OCI-LY3 (cell line): Measurements from ENCODE around the gene TPPP2.

Experiments
- H2AFZ ChIP-seq: fragments of 200-600, 300-600 bp; shearing (Covaris generic); 2 replicates; pipeline ENCODE4 v1.6.0; 2014; ENCODE audit warnings: antibody characterized with exemption, low read depth, low read length
- H3K27ac ChIP-seq: fragments of 200-600, 300-600 bp; sonication (generic); 2 replicates; pipeline ENCODE4 v1.5.1; 2014; ENCODE audit warnings: mild to moderate bottlenecking, low read length, moderate library complexity, mixed read lengths
- H3K27me3 ChIP-seq: fragments of 200-600, 300-600 bp; sonication (generic); 2 replicates; pipeline ENCODE4 v1.6.1; 2014; ENCODE audit warnings: low read depth, low read length, mixed read lengths
- H3K36me3 ChIP-seq: fragments of 200-600, 300-600 bp; sonication (generic); replicated peaks from 2 replicates; pipeline ENCODE3; 2014; ENCODE audit warnings: low read depth, low read length, mixed read lengths
- H3K4me1 ChIP-seq: fragments of 300-600, 200-600 bp; sonication (generic); 2 replicates; pipeline ENCODE4 v1.6.1; 2014; ENCODE audit warnings: low read length, mixed read lengths
- H3K4me2 ChIP-seq: fragments of 200-600, 300-600 bp; sonication (generic); 2 replicates; pipeline ENCODE4 v1.6.1; 2014; ENCODE audit warnings: low read length, mixed read lengths
- H3K4me3 ChIP-seq: fragments of 300-600, 200-600 bp; sonication (generic); 2 replicates; pipeline ENCODE4 v1.5.1; 2014; ENCODE audit warnings: antibody characterized with exemption, mild to moderate bottlenecking, low read length, moderate library complexity
- H3K79me2 ChIP-seq: fragments of 300-600, 200-600 bp; shearing (Covaris generic); 2 replicates; pipeline ENCODE4 v1.6.1; 2014; ENCODE audit warnings: mild to moderate bottlenecking, low read length, mixed read lengths
- H3K9ac ChIP-seq: fragments of 300-600, 200-600 bp; shearing (Covaris generic); 2 replicates; pipeline ENCODE4 v1.6.0; 2014; ENCODE audit warnings: mild to moderate bottlenecking, low read length, moderate library complexity
- H3K9me3 ChIP-seq: fragments of 200-600, 300-600 bp; shearing (Covaris generic); 2 replicates; pipeline ENCODE4 v1.6.1; 2014; ENCODE audit warnings: low read length, mixed read lengths; ENCODE audit not compliant: insufficient read depth
- H4K20me1 ChIP-seq: fragments of 200-600, 300-600 bp; sonication (generic); 2 replicates; pipeline ENCODE4 v1.6.1; 2016; ENCODE audit warnings: low read length, mixed read lengths; ENCODE audit not compliant: insufficient read depth
- CTCF ChIP-seq: fragments of 200-600, 300-600 bp; sonication (generic); IDR thresholded peaks from 2 replicates; pipeline ENCODE4 v1.5.1; 2014; ENCODE audit warnings: antibody characterized with exemption, low read length, low read depth
- EZH2phosphoT487 ChIP-seq: fragments of 200-600 bp; shearing (Covaris generic); IDR thresholded peaks from 2 replicates; pipeline ENCODE4 v1.6.1; 2018; ENCODE audit warnings: antibody characterized with exemption, mixed run types, low read depth

TPPP2 gene

GRCh38 chr14:20989787-20990600, 40.0 kb upstream of the TPPP2 start, which contains the start of gene METTL17:
METTL17 (plus strand) TSS chr14:20989980; CDS start chr14:20990003, 23 bp downstream.
- Histone ChIP-seq H3K36me3 (peaks cover 30% of the 10 kb centered on the region), H3K27ac (peak within 1 kb of the TSS; percentile 43), H3K4me1 (peaks cover 13% of the 10 kb centered on the region), H4K20me1 (no peaks in the 10 kb centered on the region), H3K79me2 (peaks cover 25% of the 10 kb centered on the region), H3K9ac (peak within 1 kb of the TSS; percentile 79), H3K4me2 (peak within 1 kb of the TSS; percentile 94), H3K9me3 (no peaks in the 10 kb centered on the region), H2AFZ (peak within 1 kb of the TSS; percentile 41; the same call in 1 of the 2 replicates), H3K4me3 (peak within 1 kb of the TSS; percentile 93), H3K27me3 (no peaks in the 10 kb centered on the region)
- TF ChIP-seq EZH2phosphoT487 (no peak), CTCF (no peak)

GRCh38 chr14:20996521-20996920, 33.5 kb upstream of the TPPP2 start:
- H3K9me3 ChIP-seq = no peaks in the 10 kb centered on the region
- no peak overlapping the region for H3K27ac ChIP-seq
- no peak overlapping the region for H2AFZ ChIP-seq
- H3K4me3 ChIP-seq = no peak overlapping the region
- no peaks in the 10 kb centered on the region for H3K27me3 ChIP-seq
- H3K4me1 ChIP-seq = no peaks in the 10 kb centered on the region
- TF ChIP-seq CTCF = no peak
- no peak for TF ChIP-seq EZH2phosphoT487
- H3K36me3 ChIP-seq = peaks cover 49% of the 10 kb centered on the region
- H3K9ac ChIP-seq = no peak overlapping the region
- H3K4me2 ChIP-seq = no peak overlapping the region
- H3K79me2 ChIP-seq = peaks cover 8% of the 10 kb centered on the region
- no peaks in the 10 kb centered on the region for H4K20me1 ChIP-seq

GRCh38 chr14:20997115-20997514, 32.9 kb upstream of the TPPP2 start:
- H3K27me3 ChIP-seq = no peaks in the 10 kb centered on the region
- no peak overlapping the region for H3K4me3 ChIP-seq
- H3K9ac ChIP-seq = no peak overlapping the region
- H3K36me3 ChIP-seq = peaks cover 44% of the 10 kb centered on the region
- no peaks in the 10 kb centered on the region for H3K9me3 ChIP-seq
- no peak overlapping the region for H2AFZ ChIP-seq
- 0 out of 2 replicates have a peak, but pooled peaks cover 3% of the 10 kb centered on the region for H3K79me2 ChIP-seq
- H3K4me2 ChIP-seq = no peak overlapping the region
- no peaks in the 10 kb centered on the region for H4K20me1 ChIP-seq
- TF ChIP-seq EZH2phosphoT487 (no peak), CTCF (no peak)
- no peaks in the 10 kb centered on the region for H3K4me1 ChIP-seq
- no peak overlapping the region for H3K27ac ChIP-seq

GRCh38 chr14:20997564-20997963, 32.5 kb upstream of the TPPP2 start:
- H3K9ac ChIP-seq = no peak overlapping the region
- H3K4me2 ChIP-seq = no peak overlapping the region
- H3K4me1 ChIP-seq = no peaks in the 10 kb centered on the region
- H3K36me3 ChIP-seq = peaks cover 40% of the 10 kb centered on the region
- H2AFZ ChIP-seq = no peak overlapping the region
- H3K27ac ChIP-seq = no peak overlapping the region
- H3K27me3 ChIP-seq = no peaks in the 10 kb centered on the region
- no peaks in the 10 kb centered on the region for H4K20me1 ChIP-seq
- no peaks in the 10 kb centered on the region for H3K9me3 ChIP-seq
- TF ChIP-seq EZH2phosphoT487 (no peak), CTCF (no peak)
- H3K4me3 ChIP-seq = no peak overlapping the region
- 0 out of 2 replicates have a peak, but pooled peaks cover under 1% of the 10 kb centered on the region for H3K79me2 ChIP-seq
